Breast epithelium (tissue), 4 donors: ENCODE results near the gene ADGRE2. TPM values are rescaled to one million over a fixed set of nuclear protein-coding genes. Genes with fewer than 3 reads are reported as not detected.
"Not testable (repeated sequence)": the region's sequence is repeated elsewhere in the genome, so short reads cannot be mapped to it uniquely, and the experiment has no call there.

Experiments
- DNase-seq, 2 donors: peaks; one replicate each; pipeline ENCODE4 v3.0.0-alpha.2; 2019; ENCODE audit warnings: low spot score in 2 of 2
- H3K27ac ChIP-seq, 2 donors: fragments of 200-600 bp; sonication (generic) in 1 of 2; one replicate each; pipeline ENCODE4 v1.5.1; 2016 to 2019; ENCODE audit warnings: mild to moderate bottlenecking in 1 of 2
- H3K27me3 ChIP-seq, 2 donors: fragments of 200-600 bp; sonication (generic) in 1 of 2; one replicate each; pipeline versions ENCODE4 v1.5.1 to v1.6.0; 2017 to 2019; ENCODE audit warnings: control low read depth in 1 of 2, mild to moderate bottlenecking in 1 of 2
- H3K36me3 ChIP-seq: fragments of 200-600 bp; one replicate; pipeline ENCODE4 v1.5.1; 2019
- H3K4me1 ChIP-seq, 2 donors: fragments of 200-600 bp; sonication (generic); one replicate each; pipeline ENCODE4 v1.5.1; 2016 to 2019; ENCODE audit warnings: control low read depth in 1 of 2
- H3K4me3 ChIP-seq, 3 donors: fragments of 200-600 bp; sonication (generic); 1 replicate in 2 of 3; 2 replicates in 1 of 3; pipeline ENCODE4 v1.5.1; 2016 to 2019; ENCODE audit warnings: mild to moderate bottlenecking in 3 of 3, moderate library complexity in 2 of 3
- H3K9me3 ChIP-seq, 2 donors: fragments of 200-600 bp; sonication (generic) in 1 of 2; one replicate each; pipeline ENCODE4 v1.5.1; 2016 to 2019; ENCODE audit warnings: control low read depth in 1 of 2
- CTCF ChIP-seq, 3 donors: fragments of 450-650 bp; IDR thresholded peaks; one replicate each; pipeline ENCODE4 v1.5.1; 2016 to 2017; ENCODE audit warnings: antibody characterized with exemption in 3 of 3, mild to moderate bottlenecking in 3 of 3, moderate library complexity in 3 of 3
- POLR2A ChIP-seq: fragments of 450-650 bp; IDR thresholded peaks from one replicate; pipeline ENCODE4 v1.6.1; 2016; ENCODE audit warnings: antibody characterized with exemption, mild to moderate bottlenecking, moderate library complexity
- POLR2AphosphoS5 ChIP-seq, 3 donors: sonication (generic); formaldehyde crosslinking; IDR thresholded peaks; one replicate each; pipeline ENCODE4 v1.6.1; 2017; ENCODE audit warnings: antibody characterized with exemption in 3 of 3
- intact Hi-C: fragments of 100-400 bp; cut with DNase I; formaldehyde crosslinking; loops from one replicate; pipeline ENCODE4 v1.15.1; 2023; ENCODE audit warnings: low total_unique reads
- total RNA-seq, 3 donors: library from RNA; depleted of rRNA; stranded (reverse); fragments of >200 nt; gene quantifications; one replicate each; pipeline ENCODE4 v1.1.0, GENCODE V29; 2016

ADGRE2 gene
- total RNA-seq, 3 donors from 2014 or later: 1.9 to 32.1 (median 9.8) TPM

DNA sequence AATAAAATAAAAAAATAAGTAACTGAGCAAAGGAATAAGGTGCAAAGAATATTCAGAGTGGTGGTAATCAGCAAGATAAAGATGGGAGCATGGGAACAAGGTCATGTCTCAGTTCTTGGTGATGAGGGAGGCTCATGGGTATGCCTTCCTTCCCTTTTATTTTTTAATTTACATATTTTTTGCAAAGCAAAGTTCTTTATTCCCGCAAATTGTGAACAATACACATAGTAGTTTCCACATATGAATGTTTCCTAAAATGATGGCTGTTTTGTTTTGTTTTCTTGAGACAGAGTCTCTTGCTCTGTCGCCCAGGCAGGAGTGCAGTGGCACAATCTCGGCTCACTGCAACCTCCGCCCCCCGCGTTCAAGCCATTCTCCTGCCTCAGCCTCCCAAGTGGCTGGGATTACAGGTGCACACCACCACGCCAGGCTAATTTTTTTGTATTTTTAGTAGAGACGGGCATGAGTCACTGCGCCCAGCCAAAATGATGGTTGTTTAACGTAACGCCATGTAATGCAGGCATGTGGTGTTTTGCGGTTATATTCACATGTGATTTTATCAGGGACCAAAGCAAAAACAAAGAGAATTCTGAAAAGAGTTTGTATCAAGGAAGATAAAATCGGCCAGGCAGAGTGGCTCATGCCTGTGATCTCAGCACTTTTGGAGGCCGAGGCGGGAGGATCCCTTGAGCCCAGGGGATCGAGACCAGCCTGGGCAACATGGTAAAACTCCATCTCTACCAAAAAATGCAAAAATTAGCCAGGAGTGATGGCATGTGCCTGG lies 4.5 kb upstream of the ADGRE2 start:
- TF ChIP-seq POLR2A (no peak), CTCF (IDR thresholded peaks at IDR 0.05) (no peak), POLR2AphosphoS5 (IDR thresholded peaks at IDR 0.05) (no peak)
- peak in 1 of 2 donors; percentile 15 for DNase-seq
- Histone ChIP-seq H3K4me1 (no peaks in the 10 kb centered on the region), H3K36me3 (no peaks in the 10 kb centered on the region), H3K27me3 (no peaks in the 10 kb centered on the region), H3K4me3 (no peak overlapping the region), H3K9me3 (no peaks in the 10 kb centered on the region), H3K27ac (no peak overlapping the region)
- intact Hi-C loops: no loop called here

DNA sequence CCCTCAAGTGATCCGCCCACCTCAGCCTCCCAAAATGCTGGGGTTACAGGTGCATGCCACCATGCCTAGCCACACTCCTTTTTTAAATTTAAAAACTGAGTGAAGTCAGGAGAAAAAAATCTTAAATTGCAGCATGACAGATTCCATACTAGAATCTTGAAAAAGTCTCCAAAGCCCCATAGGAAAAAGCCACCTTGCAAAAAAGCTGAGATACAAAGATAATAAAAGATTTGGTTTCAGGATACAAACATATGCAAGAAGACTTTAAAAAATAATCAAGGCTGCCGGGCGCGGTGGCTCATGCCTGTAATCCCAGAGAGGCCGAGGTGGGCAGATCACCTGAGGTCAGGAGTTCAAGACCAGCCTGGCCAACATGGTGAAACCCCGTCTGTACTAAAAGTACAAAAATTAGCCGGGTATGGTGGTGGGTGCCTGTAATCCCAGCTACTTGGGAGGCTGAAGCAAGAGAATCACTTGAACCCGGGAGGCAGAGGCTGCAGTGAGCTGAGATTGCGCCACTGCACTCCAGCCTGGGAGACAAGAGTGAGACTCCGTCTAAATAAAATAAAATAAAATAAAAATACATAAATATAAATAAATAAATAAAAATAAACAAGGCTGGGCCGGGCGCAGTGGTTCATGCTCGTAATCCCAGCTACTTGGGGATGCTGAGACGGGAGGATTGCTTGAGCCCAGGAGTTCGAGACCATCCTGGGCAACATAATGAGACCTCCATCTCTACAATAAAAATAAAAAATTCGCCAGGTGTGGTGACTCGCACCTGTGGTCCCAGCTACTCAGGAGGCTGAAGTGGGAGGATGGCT lies 3.6 kb upstream of the ADGRE2 start:
- H3K36me3 ChIP-seq, H3K27me3 ChIP-seq, H3K27ac ChIP-seq, H3K9me3 ChIP-seq, H3K4me1 ChIP-seq, intact Hi-C loops, H3K4me3 ChIP-seq: not testable (repeated sequence)
- peak in 1 of 2 donors; percentile 14 for DNase-seq

DNA sequence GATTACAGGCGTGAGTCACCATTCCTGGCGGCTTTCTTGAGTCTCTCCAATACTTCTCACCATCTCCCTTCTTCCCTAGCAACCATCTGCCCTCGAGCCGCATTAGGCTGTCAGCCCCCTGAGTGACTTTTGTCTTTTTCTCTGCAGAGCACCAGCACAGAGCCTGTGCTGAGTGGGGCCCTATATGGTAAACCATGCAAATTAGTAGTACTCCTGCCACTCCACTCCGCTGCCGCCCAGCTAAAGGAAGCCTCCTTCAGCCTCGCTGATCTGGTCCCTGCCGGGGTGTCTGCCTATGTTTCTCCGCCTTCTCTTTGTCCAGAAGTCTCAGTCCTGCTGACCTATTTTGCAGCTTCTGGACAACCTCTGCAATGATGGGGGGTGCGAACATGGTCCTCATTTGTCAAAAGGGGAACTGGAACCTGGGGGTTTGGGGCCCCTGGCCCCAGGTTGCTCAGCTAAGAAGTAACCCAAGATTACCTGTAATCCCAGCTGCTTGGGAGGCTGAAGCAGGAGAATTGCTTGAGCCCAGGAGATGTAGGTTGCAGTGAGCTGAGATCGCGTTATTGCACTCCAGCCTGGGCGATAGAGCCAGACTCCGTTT lies 2.4 kb upstream of the ADGRE2 start:
- DNase-seq: peak in 1 of 2 donors; percentile 9
- H3K4me1 ChIP-seq, H3K9me3 ChIP-seq, H3K27ac ChIP-seq, H3K36me3 ChIP-seq, H3K4me3 ChIP-seq, intact Hi-C loops, H3K27me3 ChIP-seq: not testable (repeated sequence)

DNA sequence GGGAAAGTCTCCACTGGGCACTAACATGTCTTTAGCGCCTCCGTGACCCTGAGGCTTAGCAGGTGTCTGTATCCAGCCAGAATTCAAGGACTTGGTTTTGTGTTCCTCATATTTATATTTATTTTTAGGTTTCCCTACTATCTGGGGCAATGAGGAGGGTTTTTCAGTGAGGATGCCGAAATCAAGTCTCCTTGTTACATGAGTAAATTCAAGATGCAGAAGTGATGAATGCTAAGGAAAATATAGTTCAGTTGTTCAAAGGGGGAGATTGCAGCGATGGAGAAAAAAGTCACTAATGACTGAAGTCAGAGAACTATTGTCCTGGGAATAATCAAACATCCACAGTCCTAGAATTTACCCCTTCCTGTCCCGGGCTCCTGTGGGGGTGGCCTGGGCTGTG lies 791 bp upstream of the ADGRE2 start:
- intact Hi-C loops: no loop called here
- Histone ChIP-seq H3K27ac (no peak overlapping the region), H3K27me3 (no peaks in the 10 kb centered on the region), H3K4me3 (no peak overlapping the region), H3K4me1 (no peaks in the 10 kb centered on the region), H3K36me3 (no peaks in the 10 kb centered on the region), H3K9me3 (no peaks in the 10 kb centered on the region)
- DNase-seq: no peak
- TF ChIP-seq POLR2A (no peak), CTCF (IDR thresholded peaks at IDR 0.05) (no peak), POLR2AphosphoS5 (IDR thresholded peaks at IDR 0.05) (no peak)

DNA sequence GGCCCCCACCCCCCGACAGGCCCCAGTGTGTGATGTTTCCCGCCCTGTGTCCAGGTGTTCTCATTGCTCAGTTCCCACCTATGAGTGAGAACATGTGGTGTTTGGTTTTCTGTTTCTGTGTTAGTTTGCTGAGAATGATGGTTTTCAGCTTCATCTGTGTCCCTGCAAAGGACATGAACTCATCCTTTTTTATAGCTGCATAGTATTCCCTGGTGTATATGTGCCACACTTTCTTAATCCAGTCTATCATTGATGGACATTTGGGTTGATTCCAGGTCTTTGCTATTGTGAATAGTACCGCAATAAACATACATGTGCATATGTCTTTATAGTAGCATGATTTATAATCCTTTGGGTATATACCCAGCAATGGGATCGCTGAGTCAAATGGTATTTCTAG lies 715 bp downstream of the ADGRE2 start:
- H3K4me1 ChIP-seq, H3K27me3 ChIP-seq, intact Hi-C loops, DNase-seq, H3K36me3 ChIP-seq, H3K9me3 ChIP-seq, H3K4me3 ChIP-seq, H3K27ac ChIP-seq: not testable (repeated sequence)

DNA sequence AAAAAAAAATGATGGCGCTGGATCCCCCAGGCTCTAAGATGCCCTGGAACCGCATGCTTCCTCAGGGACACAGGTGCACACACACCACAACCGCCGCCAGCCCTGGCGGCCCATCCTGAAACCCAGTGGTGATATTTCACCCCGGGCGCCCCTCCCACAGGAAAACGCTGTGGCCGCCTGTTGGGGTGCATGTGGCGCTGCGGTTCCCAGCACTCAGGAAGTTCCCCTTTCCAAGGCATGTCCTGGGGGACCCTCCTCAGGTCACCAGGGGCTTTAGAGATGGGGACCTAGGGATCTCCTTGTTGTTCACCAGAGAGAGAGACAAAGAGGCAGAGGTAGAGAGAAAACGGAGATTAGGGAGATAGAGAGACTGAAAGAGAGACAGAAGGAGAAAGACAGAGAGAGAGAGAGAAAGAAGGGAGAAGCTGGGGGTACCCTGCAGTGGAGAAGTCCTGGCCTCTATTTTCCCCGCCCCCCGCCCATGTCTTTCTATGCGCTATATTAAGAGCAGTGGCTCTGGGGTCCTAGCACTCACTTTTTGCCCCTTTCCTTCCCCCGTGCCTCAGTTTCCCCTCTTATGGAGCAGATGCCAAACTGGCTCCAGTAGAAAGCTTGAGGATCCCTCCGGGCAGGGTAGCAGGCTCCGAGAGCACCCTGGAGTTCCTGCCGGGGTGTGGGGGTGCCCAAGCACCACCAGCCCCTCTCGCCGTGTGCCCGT lies 2.3 kb downstream of the ADGRE2 start:
- no peaks in the 10 kb centered on the region for H3K36me3 ChIP-seq
- H3K4me1 ChIP-seq: no peaks in the 10 kb centered on the region
- H3K4me3 ChIP-seq: peak overlapping the region; percentile 27 to 66 (median 54)
- TF ChIP-seq POLR2A (no peak), POLR2AphosphoS5 (IDR thresholded peaks at IDR 0.05) (no peak), CTCF (IDR thresholded peaks at IDR 0.05) (no peak)
- peak in 1 of 2 donors; percentile 39 for DNase-seq
- H3K27me3 ChIP-seq: no peaks in the 10 kb centered on the region
- intact Hi-C loops: no loop called here
- no peaks in the 10 kb centered on the region for H3K9me3 ChIP-seq
- no peak overlapping the region for H3K27ac ChIP-seq

GRCh38 chr19:14775326-14775725 lies 3.0 kb downstream of the ADGRE2 start:
- H3K27me3 ChIP-seq, H3K4me1 ChIP-seq, H3K36me3 ChIP-seq, intact Hi-C loops, H3K27ac ChIP-seq, H3K9me3 ChIP-seq: not testable (repeated sequence)
- peak overlapping the region in 1 of 3 donors; percentile 54 for H3K4me3 ChIP-seq
- peak in 1 of 2 donors; percentile 43 for DNase-seq
